ENCODE data around the gene PRKG1. TPM values are rescaled to one million over a fixed set of nuclear protein-coding genes. Genes with fewer than 3 reads are reported as not detected.

PRKG1 gene
- total RNA-seq, 1 experiment from 2014 or later = 16.5 TPM

DNA sequence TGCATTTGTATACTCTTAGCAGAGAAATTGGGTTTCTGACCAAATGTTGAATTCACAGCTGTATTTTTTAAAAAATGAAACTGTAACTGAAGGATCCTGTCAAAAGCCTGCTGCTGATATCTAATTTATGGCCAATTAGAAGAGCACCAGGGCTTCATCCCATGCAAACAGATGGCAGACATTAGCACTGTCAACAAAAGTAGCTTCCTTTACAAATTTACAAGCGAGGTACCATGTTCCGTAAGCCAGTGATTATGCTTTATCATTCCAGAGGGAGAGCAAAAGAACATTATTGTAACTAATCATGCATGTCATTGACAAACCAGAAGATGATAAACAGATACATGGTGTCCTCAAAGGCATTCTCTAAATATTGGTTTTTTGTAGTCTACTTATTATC is 1062.6 kb downstream of the PRKG1 start:
- Mint-ChIP-seq H3K36me3 (no peaks in the 10 kb centered on the region), H3K4me3 (no peak overlapping the region), H3K27me3 (ENCODE audit: low read depth) (no peaks in the 10 kb centered on the region), H3K27ac (no peak overlapping the region), H3K9me3 (no peaks in the 10 kb centered on the region), H3K4me1 (no peaks in the 10 kb centered on the region)
- ATAC-seq (no peak), DNase-seq (ENCODE audit: low spot score) (no peak)
- CTCF ChIA-PET = no interaction called here
- TF ChIP-seq SMAD3 (CRISPR knock-in tag; IDR thresholded peaks at IDR 0.05; ENCODE audit: borderline replicate concordance) (no peak), ELF4 (CRISPR knock-in tag; IDR thresholded peaks at IDR 0.05; ENCODE audit: low read depth) (no peak), ZNF219 (CRISPR knock-in tag; IDR thresholded peaks at IDR 0.05; ENCODE audit: borderline replicate concordance) (no peak), ZNF671 (CRISPR knock-in tag; IDR thresholded peaks at IDR 0.05) (no peak), GTF2I (CRISPR knock-in tag; conservative IDR thresholded peaks at IDR 0.05) (no peak), ZNF416 (CRISPR knock-in tag; IDR thresholded peaks at IDR 0.05) (no peak), NR1H2 (CRISPR knock-in tag; IDR thresholded peaks at IDR 0.05) (no peak), GABPB1 (CRISPR knock-in tag; IDR thresholded peaks at IDR 0.05) (no peak)
- TF ChIP-seq, protein P1, sequence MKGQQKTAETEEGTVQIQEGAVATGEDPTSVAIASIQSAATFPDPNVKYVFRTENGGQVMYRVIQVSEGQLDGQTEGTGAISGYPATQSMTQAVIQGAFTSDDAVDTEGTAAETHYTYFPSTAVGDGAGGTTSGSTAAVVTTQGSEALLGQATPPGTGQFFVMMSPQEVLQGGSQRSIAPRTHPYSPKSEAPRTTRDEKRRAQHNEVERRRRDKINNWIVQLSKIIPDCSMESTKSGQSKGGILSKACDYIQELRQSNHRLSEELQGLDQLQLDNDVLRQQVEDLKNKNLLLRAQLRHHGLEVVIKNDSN (CRISPR knock-in tag; IDR thresholded peaks at IDR 0.05) = no peak
- TF ChIP-seq, protein P2, sequence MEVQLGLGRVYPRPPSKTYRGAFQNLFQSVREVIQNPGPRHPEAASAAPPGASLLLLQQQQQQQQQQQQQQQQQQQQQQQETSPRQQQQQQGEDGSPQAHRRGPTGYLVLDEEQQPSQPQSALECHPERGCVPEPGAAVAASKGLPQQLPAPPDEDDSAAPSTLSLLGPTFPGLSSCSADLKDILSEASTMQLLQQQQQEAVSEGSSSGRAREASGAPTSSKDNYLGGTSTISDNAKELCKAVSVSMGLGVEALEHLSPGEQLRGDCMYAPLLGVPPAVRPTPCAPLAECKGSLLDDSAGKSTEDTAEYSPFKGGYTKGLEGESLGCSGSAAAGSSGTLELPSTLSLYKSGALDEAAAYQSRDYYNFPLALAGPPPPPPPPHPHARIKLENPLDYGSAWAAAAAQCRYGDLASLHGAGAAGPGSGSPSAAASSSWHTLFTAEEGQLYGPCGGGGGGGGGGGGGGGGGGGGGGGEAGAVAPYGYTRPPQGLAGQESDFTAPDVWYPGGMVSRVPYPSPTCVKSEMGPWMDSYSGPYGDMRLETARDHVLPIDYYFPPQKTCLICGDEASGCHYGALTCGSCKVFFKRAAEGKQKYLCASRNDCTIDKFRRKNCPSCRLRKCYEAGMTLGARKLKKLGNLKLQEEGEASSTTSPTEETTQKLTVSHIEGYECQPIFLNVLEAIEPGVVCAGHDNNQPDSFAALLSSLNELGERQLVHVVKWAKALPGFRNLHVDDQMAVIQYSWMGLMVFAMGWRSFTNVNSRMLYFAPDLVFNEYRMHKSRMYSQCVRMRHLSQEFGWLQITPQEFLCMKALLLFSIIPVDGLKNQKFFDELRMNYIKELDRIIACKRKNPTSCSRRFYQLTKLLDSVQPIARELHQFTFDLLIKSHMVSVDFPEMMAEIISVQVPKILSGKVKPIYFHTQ (CRISPR knock-in tag; IDR thresholded peaks at IDR 0.05) = no peak
- TF ChIP-seq, protein P3, sequence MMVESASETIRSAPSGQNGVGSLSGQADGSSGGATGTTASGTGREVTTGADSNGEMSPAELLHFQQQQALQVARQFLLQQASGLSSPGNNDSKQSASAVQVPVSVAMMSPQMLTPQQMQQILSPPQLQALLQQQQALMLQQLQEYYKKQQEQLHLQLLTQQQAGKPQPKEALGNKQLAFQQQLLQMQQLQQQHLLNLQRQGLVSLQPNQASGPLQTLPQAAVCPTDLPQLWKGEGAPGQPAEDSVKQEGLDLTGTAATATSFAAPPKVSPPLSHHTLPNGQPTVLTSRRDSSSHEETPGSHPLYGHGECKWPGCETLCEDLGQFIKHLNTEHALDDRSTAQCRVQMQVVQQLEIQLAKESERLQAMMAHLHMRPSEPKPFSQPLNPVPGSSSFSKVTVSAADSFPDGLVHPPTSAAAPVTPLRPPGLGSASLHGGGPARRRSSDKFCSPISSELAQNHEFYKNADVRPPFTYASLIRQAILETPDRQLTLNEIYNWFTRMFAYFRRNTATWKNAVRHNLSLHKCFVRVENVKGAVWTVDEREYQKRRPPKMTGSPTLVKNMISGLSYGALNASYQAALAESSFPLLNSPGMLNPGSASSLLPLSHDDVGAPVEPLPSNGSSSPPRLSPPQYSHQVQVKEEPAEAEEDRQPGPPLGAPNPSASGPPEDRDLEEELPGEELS (CRISPR knock-in tag; IDR thresholded peaks at IDR 0.05) = no peak
- POLR2A ChIA-PET = no interaction called here

DNA sequence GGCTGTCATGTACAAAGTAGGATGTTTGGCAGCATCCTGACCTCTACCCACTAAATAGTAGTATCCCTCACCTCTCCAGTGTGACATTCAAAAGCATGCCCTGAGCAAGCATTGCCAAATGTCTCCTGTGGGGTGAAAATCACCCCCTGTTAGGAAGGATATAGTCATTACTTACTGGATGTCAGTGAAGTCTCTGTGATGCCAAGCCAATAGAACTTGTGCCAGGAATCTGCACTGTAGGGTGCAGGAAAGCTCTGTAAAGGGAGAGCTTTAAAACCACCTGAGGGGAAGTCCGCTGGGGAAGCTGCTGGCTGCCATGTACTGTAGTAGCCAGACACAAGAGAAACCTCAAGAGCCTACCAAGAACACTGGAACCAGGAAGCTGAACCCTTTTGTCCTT is 1069.1 kb downstream of the PRKG1 start:
- ATAC-seq = peak; percentile 43
- Mint-ChIP-seq H3K27ac (no peak overlapping the region), H3K36me3 (no peaks in the 10 kb centered on the region), H3K4me1 (peaks cover 3% of the 10 kb centered on the region), H3K4me3 (no peak overlapping the region), H3K9me3 (no peaks in the 10 kb centered on the region), H3K27me3 (ENCODE audit: low read depth) (no peaks in the 10 kb centered on the region)
- POLR2A ChIA-PET = no interaction called here
- no peak for DNase-seq (ENCODE audit: low spot score)
- CTCF ChIA-PET = no interaction called here
- TF ChIP-seq, protein P4, sequence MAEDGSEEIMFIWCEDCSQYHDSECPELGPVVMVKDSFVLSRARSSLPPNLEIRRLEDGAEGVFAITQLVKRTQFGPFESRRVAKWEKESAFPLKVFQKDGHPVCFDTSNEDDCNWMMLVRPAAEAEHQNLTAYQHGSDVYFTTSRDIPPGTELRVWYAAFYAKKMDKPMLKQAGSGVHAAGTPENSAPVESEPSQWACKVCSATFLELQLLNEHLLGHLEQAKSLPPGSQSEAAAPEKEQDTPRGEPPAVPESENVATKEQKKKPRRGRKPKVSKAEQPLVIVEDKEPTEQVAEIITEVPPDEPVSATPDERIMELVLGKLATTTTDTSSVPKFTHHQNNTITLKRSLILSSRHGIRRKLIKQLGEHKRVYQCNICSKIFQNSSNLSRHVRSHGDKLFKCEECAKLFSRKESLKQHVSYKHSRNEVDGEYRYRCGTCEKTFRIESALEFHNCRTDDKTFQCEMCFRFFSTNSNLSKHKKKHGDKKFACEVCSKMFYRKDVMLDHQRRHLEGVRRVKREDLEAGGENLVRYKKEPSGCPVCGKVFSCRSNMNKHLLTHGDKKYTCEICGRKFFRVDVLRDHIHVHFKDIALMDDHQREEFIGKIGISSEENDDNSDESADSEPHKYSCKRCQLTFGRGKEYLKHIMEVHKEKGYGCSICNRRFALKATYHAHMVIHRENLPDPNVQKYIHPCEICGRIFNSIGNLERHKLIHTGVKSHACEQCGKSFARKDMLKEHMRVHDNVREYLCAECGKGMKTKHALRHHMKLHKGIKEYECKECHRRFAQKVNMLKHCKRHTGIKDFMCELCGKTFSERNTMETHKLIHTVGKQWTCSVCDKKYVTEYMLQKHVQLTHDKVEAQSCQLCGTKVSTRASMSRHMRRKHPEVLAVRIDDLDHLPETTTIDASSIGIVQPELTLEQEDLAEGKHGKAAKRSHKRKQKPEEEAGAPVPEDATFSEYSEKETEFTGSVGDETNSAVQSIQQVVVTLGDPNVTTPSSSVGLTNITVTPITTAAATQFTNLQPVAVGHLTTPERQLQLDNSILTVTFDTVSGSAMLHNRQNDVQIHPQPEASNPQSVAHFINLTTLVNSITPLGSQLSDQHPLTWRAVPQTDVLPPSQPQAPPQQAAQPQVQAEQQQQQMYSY (CRISPR knock-in tag; IDR thresholded peaks at IDR 0.05) = no peak
- TF ChIP-seq, protein P2 (CRISPR knock-in tag; IDR thresholded peaks at IDR 0.05) = no peak
- TF ChIP-seq ZNF671 (CRISPR knock-in tag; IDR thresholded peaks at IDR 0.05) = no peak
- no peak for TF ChIP-seq ZNF121 (CRISPR knock-in tag; IDR thresholded peaks at IDR 0.05)
- TF ChIP-seq, protein P5, sequence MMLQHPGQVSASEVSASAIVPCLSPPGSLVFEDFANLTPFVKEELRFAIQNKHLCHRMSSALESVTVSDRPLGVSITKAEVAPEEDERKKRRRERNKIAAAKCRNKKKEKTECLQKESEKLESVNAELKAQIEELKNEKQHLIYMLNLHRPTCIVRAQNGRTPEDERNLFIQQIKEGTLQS (CRISPR knock-in tag; conservative IDR thresholded peaks at IDR 0.05) = no peak
- no peak for TF ChIP-seq ZNF416 (CRISPR knock-in tag; IDR thresholded peaks at IDR 0.05)
- TF ChIP-seq, protein P6, sequence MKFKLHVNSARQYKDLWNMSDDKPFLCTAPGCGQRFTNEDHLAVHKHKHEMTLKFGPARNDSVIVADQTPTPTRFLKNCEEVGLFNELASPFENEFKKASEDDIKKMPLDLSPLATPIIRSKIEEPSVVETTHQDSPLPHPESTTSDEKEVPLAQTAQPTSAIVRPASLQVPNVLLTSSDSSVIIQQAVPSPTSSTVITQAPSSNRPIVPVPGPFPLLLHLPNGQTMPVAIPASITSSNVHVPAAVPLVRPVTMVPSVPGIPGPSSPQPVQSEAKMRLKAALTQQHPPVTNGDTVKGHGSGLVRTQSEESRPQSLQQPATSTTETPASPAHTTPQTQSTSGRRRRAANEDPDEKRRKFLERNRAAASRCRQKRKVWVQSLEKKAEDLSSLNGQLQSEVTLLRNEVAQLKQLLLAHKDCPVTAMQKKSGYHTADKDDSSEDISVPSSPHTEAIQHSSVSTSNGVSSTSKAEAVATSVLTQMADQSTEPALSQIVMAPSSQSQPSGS (CRISPR knock-in tag; IDR thresholded peaks at IDR 0.05; ENCODE audit: borderline replicate concordance, low read depth) = no peak
- no peak for TF ChIP-seq MXD4 (CRISPR knock-in tag; IDR thresholded peaks at IDR 0.05; ENCODE audit: borderline replicate concordance)

All from WTC11 (cell line).